GM12878 (cell line): ENCODE measurements around the gene DMD. TPM values are rescaled to one million over a fixed set of nuclear protein-coding genes. Genes with fewer than 3 reads are reported as not detected.

Experiments
- ATAC-seq: fragments of 200-7000 bp; cut with Tn5 transposase; 3 replicates; pipeline ENCODE4 v1.9.1; 2020; ENCODE audit warnings: mild to moderate bottlenecking, moderate library complexity
- BruUV-seq: library from RNA; stranded (reverse); fragments of 400-500 nt; replicated peaks from 2 replicates; lab custom pipeline; 2021; lab: Mats Ljungman, UMichigan
- CTCF ChIA-PET: fragments of 300-600 bp; sonication (Branson Sonifier 250); formaldehyde crosslinking; extraction: SDS; loops from one replicate; lab custom pipeline; 2021; ENCODE audit warnings: inconsistent platforms; lab: Yijun Ruan, JAX
- POLR2A ChIA-PET: fragments of 350-600 bp; formaldehyde crosslinking; extraction: SDS; loops from one replicate; lab custom pipeline; 2021; ENCODE audit warnings: inconsistent platforms; lab: Charles Lee
- RAD21 ChIA-PET: fragments of 300-600 bp; sonication (Branson Sonifier 250); formaldehyde crosslinking; loops from one replicate; lab custom pipeline; 2023; ENCODE audit warnings: antibody characterized with exemption; ENCODE audit not compliant: unreplicated experiment; lab: Charles Lee
- SMC1A ChIA-PET: fragments of 300-600 bp; sonication (Branson Sonifier 250); formaldehyde crosslinking; loops from one replicate; lab custom pipeline; 2023; ENCODE audit not compliant: unreplicated experiment, uncharacterized antibody; lab: Charles Lee
- DNase-seq: peaks from one replicate; pipeline ENCODE4 v3.0.0-alpha.2; 2011; ENCODE audit warnings: low read depth, low spot score
- FAIRE-seq: peaks from 3 replicates; lab custom pipeline; 2011; peaks lifted over from hg19 to GRCh38; lab: Jason Lieb, UNC
- H2AFZ ChIP-seq: 2 replicates; pipeline ENCODE4 v1.6.0; 2011; ENCODE audit warnings: low read depth, low read length, control low read depth; ENCODE audit not compliant: control insufficient read depth
- H3K27ac ChIP-seq: 2 replicates; pipeline ENCODE4 v1.5.1; 2011; ENCODE audit warnings: control low read depth; ENCODE audit not compliant: control insufficient read depth, insufficient read depth
- H3K27me3 ChIP-seq, 2 experiments: replicated peaks in 1 of 2; 2 replicates each; pipeline versions ENCODE4 v1.6.0 to v1.6.1; 2011; ENCODE audit warnings: low read length in 1 of 2; ENCODE audit not compliant: control insufficient read depth in 2 of 2, insufficient read depth in 2 of 2
- H3K36me3 ChIP-seq, 2 experiments: 2 replicates each; pipeline ENCODE4 v1.5.1; 2011; ENCODE audit warnings: low read length in 1 of 2; ENCODE audit not compliant: control insufficient read depth in 2 of 2, insufficient read depth in 2 of 2
- H3K4me1 ChIP-seq: 2 replicates; pipeline ENCODE4 v1.6.1; 2011; ENCODE audit warnings: mild to moderate bottlenecking, low read length, moderate library complexity, mixed read lengths; ENCODE audit not compliant: control insufficient read depth, insufficient read depth
- H3K4me2 ChIP-seq: 2 replicates; pipeline ENCODE4 v1.6.0; 2011; ENCODE audit warnings: control low read depth; ENCODE audit not compliant: control insufficient read depth, insufficient read depth
- H3K4me3 ChIP-seq: fragments of 200-600 bp; sonication (generic); 2 replicates; pipeline ENCODE4 v1.5.1; 2016
- H3K79me2 ChIP-seq: 2 replicates; pipeline ENCODE4 v1.6.0; 2011; ENCODE audit warnings: low read length; ENCODE audit not compliant: control insufficient read depth, insufficient read depth
- H3K9ac ChIP-seq: 2 replicates; pipeline ENCODE4 v1.8.0; 2011; ENCODE audit warnings: low read length, control low read depth, mixed read lengths; ENCODE audit not compliant: control insufficient read depth, insufficient read depth
- H3K9me3 ChIP-seq: replicated peaks from 3 replicates; pipeline ENCODE4 v1.5.1; 2011; ENCODE audit warnings: mild to moderate bottlenecking, low read length; ENCODE audit not compliant: control insufficient read depth, insufficient read depth
- H4K20me1 ChIP-seq: 2 replicates; pipeline ENCODE4 v1.6.0; 2011; ENCODE audit not compliant: control insufficient read depth, insufficient read depth
- ASH2L ChIP-seq: fragments of 300-600, 200-600 bp; sonication (generic); IDR thresholded peaks from 2 replicates; pipeline ENCODE4 v1.6.1; 2017; ENCODE audit warnings: low read depth, mild to moderate bottlenecking, borderline replicate concordance
- MXI1 ChIP-seq: fragments of 150-350 bp; IDR thresholded peaks from 2 replicates; pipeline ENCODE4 v1.6.1; 2011; ENCODE audit warnings: low read depth, mild to moderate bottlenecking, inconsistent platforms, low read length, improper control_type of control experiment
- NFYA ChIP-seq: IDR thresholded peaks from 2 replicates; pipeline ENCODE4 v1.6.1; 2011; ENCODE audit warnings: low read depth, mild to moderate bottlenecking, low read length, improper control_type of control experiment, borderline replicate concordance
- POU2F2 ChIP-seq: IDR thresholded peaks from 3 replicates; pipeline ENCODE4 v1.6.1; 2011; ENCODE audit warnings: low read depth, mild to moderate bottlenecking, low read length, borderline replicate concordance
- RB1 ChIP-seq: fragments of 450-650 bp; formaldehyde crosslinking; IDR thresholded peaks from 2 replicates; pipeline ENCODE4 v1.6.1; 2017; ENCODE audit warnings: mild to moderate bottlenecking, borderline replicate concordance
- STAT1 ChIP-seq: fragments of 450-650 bp; conservative IDR thresholded peaks from 2 replicates; pipeline ENCODE4 v1.6.1; 2014; ENCODE audit warnings: antibody characterized with exemption, mild to moderate bottlenecking
- WGBS: methylation state at CpG from one replicate; pipeline ENCODE4 v1.1.6; 2016; ENCODE audit warnings: low lambda C conversion rate; ENCODE audit not compliant: insufficient replicate concordance, insufficient coverage; ENCODE audit errors: missing lambda C conversion rate; 5-methylcytosine and 5-hydroxymethylcytosine counted together
- in situ Hi-C: fragments of 300-500 bp; cut with MboI; formaldehyde crosslinking; loops from 9 replicates; pipeline ENCODE4 v1.14.3; 2018; ENCODE audit warnings: mixed read lengths
- intact Hi-C: fragments of 100-400 bp; cut with micrococcal nuclease; formaldehyde crosslinking; loops from one replicate; pipeline ENCODE4 v1.14.2; 2022; ENCODE audit not compliant: unreplicated experiment
- polyA plus RNA-seq, 11 experiments: library from polyadenylated mRNA; depleted of rRNA in 4 of 11; unstranded in 6 of 11; stranded (reverse) in 5 of 11; fragments of >200 nt; fragmentation: Nextera tagmentation in 4 of 11; fragmentation: Illumina TruSeq in 1 of 11; extraction: Ambion mirVana in 4 of 11; extraction: Trizol in 1 of 11; gene quantifications; 1 replicate in 1 of 11; 2 replicates in 10 of 11; pipeline versions ENCODE4 v1.2.1 to v1.2.3, GENCODE V29; 2011 to 2016; ENCODE audit warnings: inconsistent platforms in 2 of 11, missing spikeins in 2 of 11, low read depth in 1 of 11
- total RNA-seq, 4 experiments: library from RNA; depleted of rRNA in 3 of 4; stranded (reverse); fragments of >200 nt in 3 of 4; fragmentation: Illumina TruSeq in 1 of 4; extraction: Trizol in 1 of 4; gene quantifications; 2 replicates each; pipeline versions ENCODE4 v1.2.1 to v1.2.3, GENCODE V29; 2013 to 2021
- TF ChIP-seq, protein P1 (sequence below): IDR thresholded peaks from 2 replicates; pipeline ENCODE4 v1.6.1; 2012; ENCODE audit warnings: mild to moderate bottlenecking, low read depth, low read length
- TF ChIP-seq, protein P2 (sequence below): IDR thresholded peaks from 2 replicates; pipeline ENCODE4 v1.6.1; 2011; ENCODE audit warnings: mild to moderate bottlenecking, low read depth, low read length, moderate library complexity; ENCODE audit not compliant: insufficient replicate concordance

Gene DMD
- total and polyA plus RNA-seq, 10 of the 15 experiments (the other 5 are each of a cell fraction or from before 2014, with no cell fraction given) = 1.4 to 24.3 (median 4.3) TPM

DNA sequence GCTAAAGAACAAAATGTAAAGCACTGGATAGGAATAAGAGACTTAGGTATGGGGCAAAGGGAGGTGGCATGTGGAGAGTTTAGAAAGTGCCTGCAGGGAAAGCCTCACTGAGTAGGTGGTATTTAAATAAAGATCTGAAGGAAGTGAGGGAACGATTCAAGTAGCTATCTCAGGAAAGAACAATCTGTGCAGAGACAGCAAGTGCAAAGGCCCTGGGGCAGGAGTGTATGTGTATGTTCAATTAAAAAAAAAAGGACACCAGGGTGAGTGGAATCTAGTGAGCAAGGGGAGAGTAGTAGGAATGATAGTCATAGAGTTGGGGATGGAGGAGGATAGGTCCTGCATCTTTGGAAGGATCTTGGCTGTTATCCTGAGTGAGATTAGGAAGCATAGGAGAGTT is 1359.6 kb downstream of the DMD start:
- Histone ChIP-seq H3K4me2 (no peak overlapping the region), H3K36me3 (no peaks in the 10 kb centered on the region), H3K4me3 (no peak overlapping the region), H3K9ac (no peak overlapping the region), H4K20me1 (no peaks in the 10 kb centered on the region), H3K9me3 (no peaks in the 10 kb centered on the region), H2AFZ (no peak overlapping the region), H3K4me1 (no peaks in the 10 kb centered on the region), H3K27me3 (no peaks in the 10 kb centered on the region), H3K27ac (no peak overlapping the region), H3K79me2 (no peaks in the 10 kb centered on the region)
- ChIA-PET POLR2A (no interaction called here), RAD21 (no interaction called here), CTCF (no interaction called here), SMC1A (no interaction called here)
- WGBS = 0% methylated on average over 1 of the region's 1 CpG
- TF ChIP-seq ASH2L (no peak), MXI1 (no peak), POU2F2 (no peak), STAT1 (no peak), NFYA (no peak), RB1 (no peak)
- TF ChIP-seq, protein P1, sequence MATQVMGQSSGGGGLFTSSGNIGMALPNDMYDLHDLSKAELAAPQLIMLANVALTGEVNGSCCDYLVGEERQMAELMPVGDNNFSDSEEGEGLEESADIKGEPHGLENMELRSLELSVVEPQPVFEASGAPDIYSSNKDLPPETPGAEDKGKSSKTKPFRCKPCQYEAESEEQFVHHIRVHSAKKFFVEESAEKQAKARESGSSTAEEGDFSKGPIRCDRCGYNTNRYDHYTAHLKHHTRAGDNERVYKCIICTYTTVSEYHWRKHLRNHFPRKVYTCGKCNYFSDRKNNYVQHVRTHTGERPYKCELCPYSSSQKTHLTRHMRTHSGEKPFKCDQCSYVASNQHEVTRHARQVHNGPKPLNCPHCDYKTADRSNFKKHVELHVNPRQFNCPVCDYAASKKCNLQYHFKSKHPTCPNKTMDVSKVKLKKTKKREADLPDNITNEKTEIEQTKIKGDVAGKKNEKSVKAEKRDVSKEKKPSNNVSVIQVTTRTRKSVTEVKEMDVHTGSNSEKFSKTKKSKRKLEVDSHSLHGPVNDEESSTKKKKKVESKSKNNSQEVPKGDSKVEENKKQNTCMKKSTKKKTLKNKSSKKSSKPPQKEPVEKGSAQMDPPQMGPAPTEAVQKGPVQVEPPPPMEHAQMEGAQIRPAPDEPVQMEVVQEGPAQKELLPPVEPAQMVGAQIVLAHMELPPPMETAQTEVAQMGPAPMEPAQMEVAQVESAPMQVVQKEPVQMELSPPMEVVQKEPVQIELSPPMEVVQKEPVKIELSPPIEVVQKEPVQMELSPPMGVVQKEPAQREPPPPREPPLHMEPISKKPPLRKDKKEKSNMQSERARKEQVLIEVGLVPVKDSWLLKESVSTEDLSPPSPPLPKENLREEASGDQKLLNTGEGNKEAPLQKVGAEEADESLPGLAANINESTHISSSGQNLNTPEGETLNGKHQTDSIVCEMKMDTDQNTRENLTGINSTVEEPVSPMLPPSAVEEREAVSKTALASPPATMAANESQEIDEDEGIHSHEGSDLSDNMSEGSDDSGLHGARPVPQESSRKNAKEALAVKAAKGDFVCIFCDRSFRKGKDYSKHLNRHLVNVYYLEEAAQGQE = no peak
- TF ChIP-seq, protein P2, sequence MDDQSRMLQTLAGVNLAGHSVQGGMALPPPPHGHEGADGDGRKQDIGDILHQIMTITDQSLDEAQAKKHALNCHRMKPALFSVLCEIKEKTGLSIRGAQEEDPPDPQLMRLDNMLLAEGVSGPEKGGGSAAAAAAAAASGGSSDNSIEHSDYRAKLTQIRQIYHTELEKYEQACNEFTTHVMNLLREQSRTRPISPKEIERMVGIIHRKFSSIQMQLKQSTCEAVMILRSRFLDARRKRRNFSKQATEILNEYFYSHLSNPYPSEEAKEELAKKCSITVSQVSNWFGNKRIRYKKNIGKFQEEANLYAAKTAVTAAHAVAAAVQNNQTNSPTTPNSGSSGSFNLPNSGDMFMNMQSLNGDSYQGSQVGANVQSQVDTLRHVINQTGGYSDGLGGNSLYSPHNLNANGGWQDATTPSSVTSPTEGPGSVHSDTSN = no peak
- ATAC-seq (no peak), FAIRE-seq (no peak), DNase-seq (no peak)
- in situ Hi-C loops = no loop called here
- BruUV-seq = no TSS peak
- intact Hi-C loops = loop anchor here (10.0 kb wide), 1 partner anchor 63 kb away; no protein-coding TSS in a partner anchor
